ENCODE results near the gene LAMTOR4.
"Not testable (repeated sequence)": the region's sequence is repeated elsewhere in the genome, so short reads cannot be mapped to it uniquely, and the experiment has no call there.

LAMTOR4 gene

DNA sequence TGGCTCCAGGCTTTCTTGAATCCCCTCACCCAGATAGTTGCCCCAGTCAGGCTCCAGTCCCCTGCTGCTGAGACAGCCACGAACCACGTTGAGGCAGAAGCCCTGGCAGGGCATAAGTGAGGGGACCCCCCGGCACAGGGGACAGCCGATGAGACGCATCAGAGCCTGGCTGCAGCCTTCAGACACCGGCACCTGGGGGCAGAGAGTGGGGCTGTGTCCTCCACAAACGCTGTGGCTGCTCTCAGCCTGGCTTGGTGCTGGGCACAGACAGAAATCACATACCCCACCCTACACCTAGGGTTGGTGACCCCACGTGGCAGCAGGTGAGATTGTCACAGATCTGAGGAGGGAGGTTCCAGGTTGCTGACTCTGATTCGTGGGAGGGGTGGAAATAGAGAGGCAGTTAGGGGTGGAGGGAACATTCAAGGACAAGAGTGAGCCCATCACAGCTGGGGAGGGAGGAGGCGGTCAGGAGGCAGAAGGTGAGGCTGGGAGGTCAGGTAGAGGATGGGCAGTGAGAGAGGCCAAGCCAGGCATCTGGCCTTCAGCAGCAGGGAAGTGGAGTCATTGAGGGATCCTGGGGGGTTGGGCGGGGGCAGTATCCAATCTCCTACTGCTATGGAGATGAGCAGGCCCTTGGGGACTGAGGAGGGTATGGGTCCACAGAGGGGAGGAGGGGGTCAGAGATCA, 25.2 kb downstream of the LAMTOR4 start:
- no peak for DNase-seq

DNA sequence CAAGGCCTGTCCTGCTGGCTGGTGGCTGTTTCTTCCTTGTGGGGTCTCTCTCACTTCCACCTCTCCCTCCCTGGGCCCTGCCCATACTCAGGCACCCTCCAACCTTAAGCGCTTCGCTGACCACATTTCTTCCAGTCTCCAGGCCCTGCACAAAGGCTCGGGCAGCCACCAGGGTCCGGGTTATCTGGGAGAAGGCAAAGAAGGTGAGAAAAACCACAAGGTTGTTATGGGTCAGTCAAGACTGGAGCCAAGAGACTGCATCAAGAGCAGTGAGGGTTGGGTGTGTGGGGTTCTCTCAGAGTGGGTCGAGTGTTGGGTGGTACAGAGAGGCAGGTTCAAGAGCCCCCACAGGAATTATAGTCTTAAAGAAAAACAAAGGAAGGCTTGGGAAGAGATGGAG, 25.9 kb downstream of the LAMTOR4 start:
- no peak for DNase-seq

- no peak for DNase-seq
Observed at GRCh38 chr7:100175296-100175935, 26.7 kb downstream of the LAMTOR4 start.

DNA sequence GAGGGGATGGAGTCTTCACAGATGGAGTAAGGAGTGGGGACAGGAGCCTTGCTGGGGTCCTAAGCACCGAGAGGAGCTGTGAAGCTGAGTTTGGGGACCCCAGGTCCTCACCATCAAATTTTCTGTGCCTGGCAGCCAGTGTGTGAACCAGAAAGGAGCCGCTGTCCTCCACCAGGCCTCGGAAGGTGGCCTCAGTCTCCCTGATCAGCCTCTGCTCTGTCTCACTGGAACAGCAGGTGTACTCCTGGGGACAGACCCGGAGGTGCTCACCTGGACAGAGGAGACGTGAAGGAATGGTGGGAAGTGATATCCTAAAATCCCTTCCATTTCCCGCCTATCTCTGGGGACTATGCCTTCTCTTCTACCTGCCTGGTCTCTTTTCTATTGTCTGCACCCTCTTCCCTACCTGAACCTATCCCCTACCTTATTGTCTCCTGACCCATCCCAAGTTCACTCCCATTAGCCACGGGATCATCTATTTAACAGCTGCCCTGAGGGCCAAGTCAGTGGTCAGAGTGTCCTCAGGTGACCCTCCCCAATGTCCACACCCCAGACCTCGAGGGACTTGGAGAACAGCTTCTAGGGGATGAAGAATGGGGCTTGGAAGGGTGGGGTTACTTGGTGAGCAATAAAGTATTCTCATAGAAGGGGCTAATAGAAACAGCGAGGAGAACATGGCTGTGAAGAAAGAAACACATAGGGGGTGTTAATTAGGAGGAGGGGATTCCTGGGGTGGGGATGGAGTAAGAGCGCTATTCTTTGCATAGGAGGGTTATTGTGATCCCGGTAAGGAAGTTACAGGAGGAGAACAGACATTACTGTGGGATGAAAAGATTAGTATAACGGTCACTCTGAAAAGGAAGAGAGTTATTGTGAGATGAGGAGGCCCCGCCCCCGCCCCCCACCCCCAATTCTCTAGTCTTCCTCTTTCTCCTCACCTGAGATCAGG, 27.7 kb downstream of the LAMTOR4 start:
- DNase-seq: no peak

- peak; percentile 98 for DNase-seq
Observed at GRCh38 chr7:100177045-100178001, 28.6 kb downstream of the LAMTOR4 start, which contains the start of the genes GPC2 and STAG3. TSS of gene GPC2 (minus strand) at chr7:100177381. CDS start at chr7:100177199, 182 bp downstream. TSS of gene STAG3 (plus strand) at chr7:100177918. CDS start at chr7:100180557, 2,639 bp downstream.

DNA sequence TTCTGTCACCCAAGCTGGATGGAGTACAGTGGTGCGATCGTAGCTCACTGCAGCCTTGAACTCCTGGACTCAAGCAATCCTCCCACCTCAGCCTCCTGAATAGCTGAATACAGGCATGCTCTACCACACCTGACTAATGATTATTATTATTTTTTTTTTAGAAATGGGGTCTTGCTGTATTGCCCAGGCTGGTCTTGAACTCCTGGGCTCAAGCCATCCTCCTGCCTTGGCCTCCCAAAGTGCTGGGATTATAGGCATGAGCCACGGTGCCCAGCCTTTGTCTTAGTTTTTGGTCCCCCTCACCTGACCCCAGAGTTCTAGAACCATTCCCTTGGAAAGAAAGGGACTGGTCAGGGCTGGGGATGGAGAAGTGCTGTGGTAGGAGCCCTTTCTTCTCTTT, 31.4 kb downstream of the LAMTOR4 start:
- not testable (repeated sequence) for DNase-seq

DNA sequence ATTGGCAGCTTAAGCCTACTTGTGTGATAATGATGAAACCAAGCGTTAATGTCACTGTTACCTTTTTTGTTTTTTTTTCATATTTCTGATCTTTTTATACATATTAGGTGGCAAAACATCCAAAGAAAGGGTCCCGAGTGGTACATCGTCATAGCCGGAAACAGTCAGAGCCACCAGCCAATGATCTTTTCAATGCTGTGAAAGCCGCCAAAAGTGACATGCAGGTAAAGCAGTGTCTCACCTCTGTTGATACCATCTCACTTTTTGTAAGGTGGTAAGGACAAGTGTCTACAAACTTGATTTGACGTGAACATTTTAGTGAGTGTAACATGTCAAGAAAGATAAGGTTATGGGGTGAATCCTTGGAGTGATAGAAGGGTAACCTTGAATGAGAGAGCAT, 33.9 kb downstream of the LAMTOR4 start:
- not testable (repeated sequence) for DNase-seq

DNA sequence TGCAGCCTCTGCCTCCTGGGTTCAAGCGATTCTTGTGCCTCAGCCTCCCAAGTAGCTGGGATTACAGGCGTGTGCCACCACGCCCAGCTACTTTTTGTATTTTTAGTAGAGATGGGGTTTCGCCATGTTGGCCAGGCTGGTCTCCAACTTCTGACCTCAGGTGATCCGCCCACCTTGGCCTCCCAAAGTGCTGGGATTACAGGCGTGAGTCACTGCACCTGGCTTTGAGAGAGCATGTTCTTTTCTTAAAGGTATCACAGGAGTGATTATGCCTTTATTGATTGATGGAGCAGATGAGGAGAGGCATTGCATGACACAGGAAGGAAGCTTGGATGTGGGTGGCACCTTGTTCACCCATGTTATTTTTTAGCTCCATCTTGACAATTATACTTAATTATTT, 34.4 kb downstream of the LAMTOR4 start:
- not testable (repeated sequence) for DNase-seq

DNA sequence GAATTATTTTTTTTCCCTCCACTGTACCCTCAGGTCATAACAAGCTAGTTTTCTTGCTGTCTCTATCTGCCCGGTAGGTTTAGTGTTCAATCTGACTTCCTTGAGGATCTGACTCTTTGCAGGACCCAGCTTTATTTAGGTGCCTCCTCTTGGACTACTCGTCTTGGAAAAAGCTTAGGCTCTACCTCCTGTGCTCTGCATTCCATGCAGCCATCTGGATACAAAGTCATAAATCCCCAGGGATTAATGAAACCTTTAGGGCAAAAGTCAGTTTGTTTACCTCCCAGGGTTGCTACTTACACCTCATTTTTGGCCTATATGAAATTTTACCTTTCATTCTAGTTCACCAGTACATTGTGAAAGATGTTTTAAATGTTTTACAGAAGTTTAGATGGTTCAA, 37.0 kb downstream of the LAMTOR4 start:
- no peak for DNase-seq

DNA sequence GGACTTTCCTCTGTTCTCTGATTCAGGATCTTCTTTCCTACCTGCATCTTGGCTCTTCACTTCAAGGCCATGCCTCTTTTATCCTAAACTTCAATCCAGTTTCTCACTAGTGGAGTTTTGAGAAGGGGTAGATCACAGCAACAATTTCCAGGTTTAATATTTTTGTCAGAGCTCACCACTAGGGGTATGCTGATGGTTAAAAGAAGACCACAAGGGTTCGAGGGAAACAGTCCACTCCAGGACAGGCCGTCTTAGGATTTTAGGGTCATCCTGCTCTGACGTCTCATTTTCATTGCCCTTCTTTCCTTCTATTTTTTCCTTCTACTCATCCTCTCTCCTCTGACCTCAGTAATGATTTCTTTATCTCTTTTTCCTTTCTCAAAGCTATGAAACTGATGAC, 40.3 kb downstream of the LAMTOR4 start:
- DNase-seq: no peak

DNA sequence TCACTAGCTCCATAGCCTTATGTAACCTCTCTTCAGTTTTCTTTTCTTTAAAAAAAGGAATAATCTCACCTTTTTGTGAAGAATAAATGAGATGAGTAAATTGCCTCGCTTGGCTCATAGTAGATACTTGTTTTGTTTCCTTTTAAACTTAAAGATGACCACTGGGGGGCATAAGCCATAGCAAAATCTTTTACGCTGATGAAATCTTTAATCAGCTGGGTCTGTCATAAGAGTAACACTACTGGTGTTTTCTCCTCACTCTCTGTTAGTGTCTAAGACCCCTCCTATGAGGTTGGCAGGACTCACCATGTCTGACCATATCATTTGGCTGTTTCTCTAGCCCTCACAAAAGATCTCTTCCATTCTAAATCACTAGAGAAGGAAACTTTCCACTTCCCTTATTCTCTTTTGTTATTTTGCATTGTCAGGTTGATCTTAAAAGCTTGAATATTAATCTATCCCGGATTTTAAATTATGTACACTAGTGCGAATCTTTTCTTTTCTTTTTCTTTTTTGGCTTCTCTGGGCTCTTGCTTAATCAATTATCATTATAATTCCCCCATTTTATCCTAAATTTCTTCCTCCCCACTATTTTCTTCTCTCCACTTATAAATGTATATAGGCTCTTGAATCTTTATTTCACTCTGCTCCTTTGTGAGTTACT, 41.5 kb downstream of the LAMTOR4 start:
- DNase-seq: no peak

DNA sequence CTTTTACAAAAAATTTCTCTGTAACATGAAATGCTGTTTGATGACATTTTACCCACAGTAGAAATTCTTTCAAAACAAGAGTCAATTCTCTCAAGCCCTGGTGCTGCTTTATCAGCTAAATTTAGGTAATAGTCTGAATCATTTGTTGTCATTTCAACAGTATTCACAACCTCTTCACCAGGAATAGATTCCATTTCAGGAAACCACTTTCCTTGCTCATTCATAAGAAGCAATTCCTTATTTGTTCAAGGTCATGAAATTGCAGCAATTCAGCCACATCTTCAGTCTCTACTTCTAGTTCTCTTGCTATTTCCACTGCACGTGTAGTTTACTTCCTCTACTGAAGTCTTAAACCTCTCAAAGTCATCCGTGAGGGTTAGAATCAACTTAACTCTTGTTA, 43.1 kb downstream of the LAMTOR4 start:
- DNase-seq: no peak

DNA sequence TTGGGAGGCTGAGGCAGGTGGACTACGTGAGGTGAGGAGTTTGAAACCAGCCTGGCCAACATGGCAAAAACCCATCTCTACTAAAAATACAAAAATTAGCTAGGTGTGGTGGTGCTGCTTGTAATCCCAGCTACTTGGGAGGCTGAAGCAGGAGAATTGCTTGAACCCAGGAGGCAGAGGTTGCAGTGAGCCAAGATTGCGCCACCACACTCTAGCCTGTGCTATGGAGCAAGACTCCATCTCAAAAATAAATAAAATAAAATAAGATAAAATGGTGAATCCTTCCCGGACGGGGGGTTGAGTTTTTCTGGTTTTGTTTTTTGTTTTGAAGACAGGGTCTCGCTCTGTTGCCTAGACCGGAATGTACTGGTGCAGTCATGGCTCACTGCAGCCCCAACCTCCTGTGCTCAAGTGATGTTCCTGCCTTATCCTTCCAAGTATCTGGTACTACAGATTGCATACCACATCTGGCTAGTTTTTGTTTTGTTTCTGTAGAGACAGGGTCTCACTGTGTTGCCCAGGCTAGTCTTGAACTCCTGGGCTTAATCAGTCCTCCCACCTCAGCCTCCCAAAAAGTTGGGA, 43.7 kb downstream of the LAMTOR4 start:
- not testable (repeated sequence) for DNase-seq

DNA sequence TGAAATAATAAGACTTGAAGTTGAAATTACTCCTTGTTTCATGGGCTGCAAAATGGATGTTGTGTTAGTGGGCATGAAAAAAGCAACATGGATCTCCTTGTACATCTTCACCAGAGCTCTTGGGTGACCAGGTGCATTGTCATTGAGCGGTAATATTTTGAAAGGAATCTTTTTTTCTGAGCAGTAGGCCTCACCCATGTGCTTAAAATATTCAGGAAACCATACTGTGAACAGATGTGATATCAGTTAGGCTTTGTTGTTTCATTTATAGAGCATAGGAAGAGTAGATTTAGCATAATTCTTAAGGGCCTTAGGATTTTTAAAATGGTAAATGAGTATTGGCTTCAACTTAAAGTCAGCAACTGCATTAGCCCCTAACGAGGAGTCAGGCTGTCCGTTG, 44.3 kb downstream of the LAMTOR4 start:
- no peak for DNase-seq

DNA sequence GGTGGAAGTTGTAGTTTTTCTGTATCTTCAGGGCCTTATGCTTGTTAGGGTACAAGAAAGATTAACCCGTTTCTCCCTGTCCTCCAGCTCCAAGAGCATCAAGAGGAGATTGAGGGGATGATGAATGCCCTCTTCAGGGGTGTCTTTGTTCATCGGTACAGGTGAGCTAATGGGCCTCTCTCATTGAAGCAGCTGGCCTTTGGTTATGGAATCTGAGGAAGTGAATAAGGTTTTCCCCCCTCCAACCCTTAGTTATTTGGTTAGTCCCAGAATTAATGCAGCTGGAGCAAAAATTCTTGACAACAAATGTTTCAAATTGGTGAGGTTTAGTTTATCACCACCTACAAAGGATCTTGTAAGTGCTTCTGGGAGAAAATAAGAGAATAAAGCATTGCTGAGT, 46.5 kb downstream of the LAMTOR4 start:
- DNase-seq: no peak

DNA sequence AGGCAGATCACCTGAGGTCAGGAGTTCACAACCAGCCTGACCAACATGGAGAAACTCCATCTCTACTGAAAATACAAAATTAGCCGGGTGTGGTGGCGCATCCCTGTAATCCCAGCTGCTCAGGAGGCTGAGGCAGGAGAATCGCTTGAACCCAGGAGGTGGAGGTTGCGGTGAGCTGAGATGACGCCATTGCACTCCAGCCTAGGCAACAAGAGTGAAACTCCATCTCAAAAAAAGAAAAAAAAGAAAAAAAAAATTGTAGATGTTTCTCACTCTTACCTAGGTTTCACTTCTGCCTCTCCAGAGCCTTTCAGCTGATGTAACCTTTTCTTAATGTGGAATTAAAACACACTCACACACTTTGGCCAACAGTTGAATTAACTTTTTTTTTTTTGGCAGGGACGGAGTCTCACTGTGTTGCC, 47.2 kb downstream of the LAMTOR4 start:
- not testable (repeated sequence) for DNase-seq

DNA sequence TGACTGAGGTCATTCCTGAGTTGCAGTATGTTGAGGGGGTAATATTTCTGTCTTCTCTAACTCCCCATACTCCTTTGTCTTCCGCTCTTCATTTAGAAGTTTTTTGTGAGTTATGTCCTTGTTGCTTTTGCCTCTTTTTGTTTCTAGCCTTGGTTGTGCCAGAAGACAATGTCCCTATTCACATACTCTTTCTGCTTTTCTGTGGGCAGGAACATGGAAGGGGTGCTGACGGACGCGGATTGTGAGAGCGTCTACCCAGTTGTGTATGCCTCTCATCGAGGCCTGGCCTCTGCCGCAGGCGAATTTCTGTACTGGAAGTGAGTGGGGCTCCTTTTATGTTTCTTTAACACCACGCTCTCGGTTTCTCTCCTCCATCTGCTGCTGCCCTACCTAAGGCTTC, 49.5 kb downstream of the LAMTOR4 start:
- DNase-seq: no peak

GRCh38 chr7:100200693-100201092, 52.0 kb downstream of the LAMTOR4 start:
- no peak for DNase-seq

Data from activated CD4-positive, alpha-beta T cell treated with anti-CD3 and anti-CD28 coated beads, Interleukin-2, amount 50 U/mL, for 4 hours (primary cell).